ENCODE results near the gene TMEM91.

GRCh38 chr19:41359741-41360140, 16.6 kb upstream of the TMEM91 start:
- TF ChIP-seq CTCF (IDR thresholded peaks at IDR 0.05; ENCODE audit: low read depth, low read length, poor library complexity, severe bottlenecking) (no peak), EZH2phosphoT487 (IDR thresholded peaks at IDR 0.05; ENCODE audit: borderline replicate concordance, low read length) (no peak)
